DMS 273 treated with DMSO at 0.1 percent for 48 hours (cell line): ENCODE results near the gene AP1M1.
A peak's percentile ranks its signal among the peaks of the same experiment; 100 is the strongest.

Experiments
- DNase-seq: peaks from one replicate; lab custom pipeline; 2025; lab: John Stamatoyannopoulos, UW

AP1M1 gene

GRCh38 chr19:16208064-16208759 is 10.5 kb downstream of the AP1M1 start:
- DNase-seq: no peak

GRCh38 chr19:16208847-16209665 is 11.3 kb downstream of the AP1M1 start:
- no peak for DNase-seq

- no peak for DNase-seq
Measured at GRCh38 chr19:16210168-16210567, 12.5 kb downstream of the AP1M1 start.

- no peak for DNase-seq
Measured at GRCh38 chr19:16213076-16213475, 15.4 kb downstream of the AP1M1 start.

GRCh38 chr19:16216744-16217670 is 19.3 kb downstream of the AP1M1 start:
- DNase-seq: peak; percentile 13

- DNase-seq: no peak
Measured at GRCh38 chr19:16217716-16218451, 20.2 kb downstream of the AP1M1 start.

GRCh38 chr19:16218851-16219250 is 21.1 kb downstream of the AP1M1 start:
- DNase-seq: no peak

GRCh38 chr19:16222806-16223205 is 25.1 kb downstream of the AP1M1 start:
- no peak for DNase-seq

GRCh38 chr19:16223746-16224145 is 26.0 kb downstream of the AP1M1 start:
- no peak for DNase-seq

- DNase-seq: no peak
Measured at GRCh38 chr19:16224293-16225045, 26.8 kb downstream of the AP1M1 start.

GRCh38 chr19:16225279-16226183 is 27.8 kb downstream of the AP1M1 start:
- no peak for DNase-seq

- no peak for DNase-seq
Measured at GRCh38 chr19:16226184-16226591, 28.5 kb downstream of the AP1M1 start.

- no peak for DNase-seq
Measured at GRCh38 chr19:16226878-16227836, 29.4 kb downstream of the AP1M1 start.

GRCh38 chr19:16227837-16228636 is 30.3 kb downstream of the AP1M1 start:
- no peak for DNase-seq

- DNase-seq: no peak
Measured at GRCh38 chr19:16228637-16229321, 31.1 kb downstream of the AP1M1 start.

- no peak for DNase-seq
Measured at GRCh38 chr19:16229322-16229641, 31.6 kb downstream of the AP1M1 start.

- no peak for DNase-seq
Measured at GRCh38 chr19:16232127-16232526, 34.4 kb downstream of the AP1M1 start.
